ENCODE data around the gene FRS3.

Gene FRS3

DNA sequence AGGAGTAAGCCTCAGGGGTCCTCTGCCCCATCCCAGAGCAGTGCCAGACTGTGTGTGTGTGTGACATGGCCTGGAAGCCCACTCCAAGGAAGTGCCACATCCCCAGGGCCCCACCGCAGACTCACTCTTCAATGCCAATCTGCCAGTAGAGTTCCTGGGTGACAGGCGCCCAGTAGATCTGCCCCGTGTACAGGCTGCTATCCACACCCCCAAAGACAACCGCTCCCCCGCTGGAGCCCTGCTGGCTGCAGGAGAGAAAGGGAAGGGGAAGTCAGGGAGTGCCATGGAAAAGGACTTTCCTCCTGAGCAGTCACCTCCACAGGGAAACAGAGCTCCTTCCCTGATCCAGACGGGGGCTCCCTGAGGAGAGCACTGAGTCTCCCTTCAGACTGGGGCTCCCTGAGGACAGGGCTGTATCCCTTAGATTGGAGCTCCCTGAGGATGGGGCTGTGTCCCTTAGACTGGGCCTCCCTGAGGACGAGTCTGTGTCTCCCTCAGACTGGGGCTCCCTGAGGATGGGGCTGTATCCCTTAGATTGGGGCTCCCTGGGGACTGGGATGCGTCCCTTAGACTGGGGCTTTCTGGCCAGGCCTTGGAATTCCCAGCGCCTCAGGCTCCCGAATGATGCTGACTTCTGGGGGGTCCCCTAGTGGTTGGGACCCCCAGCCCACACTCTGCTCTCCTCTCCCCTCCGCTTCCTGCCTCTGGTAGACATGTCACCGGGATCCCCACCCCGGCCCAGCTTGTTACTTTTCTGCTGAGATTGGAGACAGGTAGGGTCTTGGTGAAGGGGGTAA lies 39.1 kb downstream of the FRS3 start:
- Histone ChIP-seq H3K36me3 (ENCODE audit: control insufficient read depth, insufficient read depth, low read length) (no peaks in the 10 kb centered on the region), H3K4me3 (replicated peaks; ENCODE audit: low read depth, low read length) (no peak overlapping the region), H3K27me3 (replicated peaks; ENCODE audit: control insufficient read depth, insufficient read depth, low read length) (no peaks in the 10 kb centered on the region; the same call in none of the 2 replicates)
- no peak for DNase-seq (ENCODE audit: extremely low read depth, insufficient read length)
- TF ChIP-seq, protein P1, sequence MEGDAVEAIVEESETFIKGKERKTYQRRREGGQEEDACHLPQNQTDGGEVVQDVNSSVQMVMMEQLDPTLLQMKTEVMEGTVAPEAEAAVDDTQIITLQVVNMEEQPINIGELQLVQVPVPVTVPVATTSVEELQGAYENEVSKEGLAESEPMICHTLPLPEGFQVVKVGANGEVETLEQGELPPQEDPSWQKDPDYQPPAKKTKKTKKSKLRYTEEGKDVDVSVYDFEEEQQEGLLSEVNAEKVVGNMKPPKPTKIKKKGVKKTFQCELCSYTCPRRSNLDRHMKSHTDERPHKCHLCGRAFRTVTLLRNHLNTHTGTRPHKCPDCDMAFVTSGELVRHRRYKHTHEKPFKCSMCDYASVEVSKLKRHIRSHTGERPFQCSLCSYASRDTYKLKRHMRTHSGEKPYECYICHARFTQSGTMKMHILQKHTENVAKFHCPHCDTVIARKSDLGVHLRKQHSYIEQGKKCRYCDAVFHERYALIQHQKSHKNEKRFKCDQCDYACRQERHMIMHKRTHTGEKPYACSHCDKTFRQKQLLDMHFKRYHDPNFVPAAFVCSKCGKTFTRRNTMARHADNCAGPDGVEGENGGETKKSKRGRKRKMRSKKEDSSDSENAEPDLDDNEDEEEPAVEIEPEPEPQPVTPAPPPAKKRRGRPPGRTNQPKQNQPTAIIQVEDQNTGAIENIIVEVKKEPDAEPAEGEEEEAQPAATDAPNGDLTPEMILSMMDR (IDR thresholded peaks at IDR 0.05; ENCODE audit: insufficient read depth, low read length, poor library complexity, severe bottlenecking), result no peak

DNA sequence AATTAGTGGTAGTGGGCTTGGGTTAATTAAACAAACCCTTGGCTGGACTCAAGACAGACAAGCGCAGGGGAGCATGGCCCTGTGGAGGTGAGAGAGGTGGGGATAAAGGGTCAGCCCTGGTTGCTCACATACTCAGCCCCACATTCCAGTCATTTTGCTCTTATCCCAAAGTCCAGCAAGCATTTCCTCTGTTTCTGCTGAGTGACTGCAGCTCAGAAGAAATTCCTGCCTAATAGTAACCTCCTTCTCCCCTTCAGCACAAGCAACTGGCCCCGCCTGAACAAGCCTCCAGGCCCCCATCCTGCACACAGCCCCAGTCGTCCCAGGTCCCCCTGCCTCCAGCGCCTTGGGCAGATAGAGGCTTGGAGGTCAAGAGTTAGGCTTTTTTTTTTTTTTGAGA lies 40.7 kb downstream of the FRS3 start:
- H3K27me3 ChIP-seq (replicated peaks; ENCODE audit: control insufficient read depth, insufficient read depth, low read length), result no peaks in the 10 kb centered on the region; the same call in none of the 2 replicates
- no peak overlapping the region for H3K4me3 ChIP-seq (replicated peaks; ENCODE audit: low read depth, low read length)
- DNase-seq (ENCODE audit: extremely low read depth, insufficient read length), result no peak
- no peaks in the 10 kb centered on the region for H3K36me3 ChIP-seq (ENCODE audit: control insufficient read depth, insufficient read depth, low read length)
- TF ChIP-seq, protein P1 (IDR thresholded peaks at IDR 0.05; ENCODE audit: insufficient read depth, low read length, poor library complexity, severe bottlenecking), result no peak

DNA sequence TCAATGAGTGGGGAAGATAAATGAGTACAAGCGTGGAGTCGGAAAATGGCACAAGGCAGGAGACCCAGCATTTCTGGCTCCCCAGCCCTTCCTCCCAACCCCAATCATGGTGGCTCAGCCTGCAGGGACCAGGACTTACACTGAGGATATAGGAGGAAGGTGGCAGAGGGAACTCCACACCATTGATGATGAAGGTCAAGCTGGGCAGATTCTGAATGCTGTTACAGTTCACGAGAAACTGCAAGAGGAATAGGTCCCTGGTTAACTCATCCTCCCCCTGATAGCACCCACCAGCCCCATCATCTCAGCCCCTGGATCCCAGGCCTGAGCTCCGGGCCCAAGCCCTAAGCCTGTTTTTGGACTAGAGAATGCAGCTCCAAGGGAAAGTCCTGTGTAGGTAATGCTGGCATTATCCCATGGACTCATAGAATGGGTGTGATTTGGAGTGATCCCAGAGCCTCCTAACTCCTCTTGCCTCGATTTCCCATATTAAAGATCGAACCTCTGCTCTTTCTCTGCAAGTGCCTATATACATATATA lies 42.0 kb downstream of the FRS3 start:
- no peak for DNase-seq (ENCODE audit: extremely low read depth, insufficient read length)
- Histone ChIP-seq H3K27me3 (replicated peaks; ENCODE audit: control insufficient read depth, insufficient read depth, low read length) (no peaks in the 10 kb centered on the region), H3K4me3 (replicated peaks; ENCODE audit: low read depth, low read length) (no peak overlapping the region), H3K36me3 (ENCODE audit: control insufficient read depth, insufficient read depth, low read length) (no peaks in the 10 kb centered on the region)
- TF ChIP-seq, protein P1 (IDR thresholded peaks at IDR 0.05; ENCODE audit: insufficient read depth, low read length, poor library complexity, severe bottlenecking), result no peak

DNA sequence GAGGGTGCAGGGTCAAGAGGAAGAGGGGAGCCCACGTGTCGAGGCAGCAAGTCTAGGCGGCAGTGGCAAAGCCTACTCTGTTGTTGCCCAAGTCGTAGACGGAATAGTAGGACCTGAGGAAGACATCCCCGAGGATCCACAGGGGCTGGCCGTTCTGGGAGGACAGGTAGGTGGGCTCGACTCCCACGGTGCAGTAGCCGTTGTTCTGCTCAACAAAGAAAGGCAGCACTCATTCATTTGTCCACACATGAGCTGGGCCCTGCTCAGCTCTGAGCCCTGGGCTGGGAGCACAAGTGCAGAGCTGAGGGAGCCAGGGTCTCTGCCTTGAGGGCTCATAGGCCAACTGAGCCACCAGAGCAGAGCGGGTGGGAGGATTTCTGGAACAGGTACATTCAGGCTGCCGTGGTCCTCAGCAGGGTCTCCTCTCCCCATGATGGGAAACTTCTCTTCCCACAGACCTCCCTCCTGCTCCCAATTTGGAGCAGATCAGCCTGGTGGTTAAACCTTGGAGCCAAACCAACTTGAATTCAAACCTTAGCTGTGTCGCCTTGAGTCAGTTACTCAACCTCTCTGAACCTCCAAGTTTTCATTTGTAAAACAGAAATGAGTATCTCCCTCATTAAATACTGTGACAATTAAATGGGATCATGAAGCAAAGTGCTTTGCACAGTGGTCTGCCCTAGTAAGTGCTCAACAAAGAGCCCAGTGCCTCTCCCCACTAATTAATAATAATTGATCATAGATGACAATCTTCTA lies 42.7 kb downstream of the FRS3 start:
- no peak for DNase-seq (ENCODE audit: extremely low read depth, insufficient read length)
- no peaks in the 10 kb centered on the region for H3K36me3 ChIP-seq (ENCODE audit: control insufficient read depth, insufficient read depth, low read length)
- H3K4me3 ChIP-seq (replicated peaks; ENCODE audit: low read depth, low read length), result no peak overlapping the region
- no peaks in the 10 kb centered on the region for H3K27me3 ChIP-seq (replicated peaks; ENCODE audit: control insufficient read depth, insufficient read depth, low read length)
- TF ChIP-seq, protein P1 (IDR thresholded peaks at IDR 0.05; ENCODE audit: insufficient read depth, low read length, poor library complexity, severe bottlenecking), result no peak

DNA sequence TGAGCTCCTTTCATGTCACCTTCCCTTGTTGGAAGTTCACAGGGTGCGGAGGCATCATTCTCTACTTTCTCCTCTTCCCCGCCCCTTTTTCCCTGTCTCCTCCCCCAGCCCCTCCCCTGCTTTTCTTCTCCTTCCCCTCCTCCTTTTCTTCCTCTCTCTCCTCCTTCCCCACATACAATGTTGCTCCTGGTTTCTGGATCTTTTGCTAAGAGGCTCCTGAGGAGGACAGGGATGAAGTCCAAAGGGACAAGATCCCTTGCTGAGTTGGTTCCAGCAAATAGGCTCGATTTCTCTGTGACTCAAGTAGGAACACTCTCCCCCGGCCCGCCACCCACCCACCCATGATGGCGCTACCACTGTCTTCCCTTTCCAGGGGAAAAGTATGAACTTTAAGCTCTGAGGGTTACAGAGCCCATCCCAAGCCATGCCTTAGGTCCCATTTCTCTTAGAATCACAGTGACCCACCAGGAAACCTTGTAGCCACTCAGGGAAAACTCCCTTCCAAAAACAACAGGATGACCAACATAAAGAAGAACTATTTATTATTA lies 43.4 kb downstream of the FRS3 start:
- Histone ChIP-seq H3K36me3 (ENCODE audit: control insufficient read depth, insufficient read depth, low read length) (no peaks in the 10 kb centered on the region), H3K27me3 (replicated peaks; ENCODE audit: control insufficient read depth, insufficient read depth, low read length) (no peaks in the 10 kb centered on the region), H3K4me3 (replicated peaks; ENCODE audit: low read depth, low read length) (no peak overlapping the region)
- TF ChIP-seq, protein P1 (IDR thresholded peaks at IDR 0.05; ENCODE audit: insufficient read depth, low read length, poor library complexity, severe bottlenecking), result no peak
- no peak for DNase-seq (ENCODE audit: extremely low read depth, insufficient read length)
